Measurements from ENCODE around the gene ZNF784. TPM values are rescaled to one million over a fixed set of nuclear protein-coding genes. Genes with fewer than 3 reads are reported as not detected.

Gene ZNF784
- total and polyA plus RNA-seq, 2 of the 13 experiments (the other 11 are each of a cell fraction or from before 2014, with no cell fraction given) = 4.1 to 4.2 TPM

- TF ChIP-seq KAT7 (CRISPR knock-in tag; IDR thresholded peaks at IDR 0.05; ENCODE audit: borderline replicate concordance) = peak; percentile 60; the same call in 1 of the 2 replicates
- TF ChIP-seq ZNF331 (CRISPR knock-in tag; IDR thresholded peaks at IDR 0.05) = 0 out of 2 replicates have a peak, but pooled peaks have one; percentile 22
- no peak for TF ChIP-seq GPN1 (CRISPR knock-in tag; IDR thresholded peaks at IDR 0.05; ENCODE audit: borderline replicate concordance)
- TF ChIP-seq, protein P1, sequence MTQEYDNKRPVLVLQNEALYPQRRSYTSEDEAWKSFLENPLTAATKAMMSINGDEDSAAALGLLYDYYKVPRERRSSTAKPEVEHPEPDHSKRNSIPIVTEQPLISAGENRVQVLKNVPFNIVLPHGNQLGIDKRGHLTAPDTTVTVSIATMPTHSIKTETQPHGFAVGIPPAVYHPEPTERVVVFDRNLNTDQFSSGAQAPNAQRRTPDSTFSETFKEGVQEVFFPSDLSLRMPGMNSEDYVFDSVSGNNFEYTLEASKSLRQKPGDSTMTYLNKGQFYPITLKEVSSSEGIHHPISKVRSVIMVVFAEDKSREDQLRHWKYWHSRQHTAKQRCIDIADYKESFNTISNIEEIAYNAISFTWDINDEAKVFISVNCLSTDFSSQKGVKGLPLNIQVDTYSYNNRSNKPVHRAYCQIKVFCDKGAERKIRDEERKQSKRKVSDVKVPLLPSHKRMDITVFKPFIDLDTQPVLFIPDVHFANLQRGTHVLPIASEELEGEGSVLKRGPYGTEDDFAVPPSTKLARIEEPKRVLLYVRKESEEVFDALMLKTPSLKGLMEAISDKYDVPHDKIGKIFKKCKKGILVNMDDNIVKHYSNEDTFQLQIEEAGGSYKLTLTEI (CRISPR knock-in tag; conservative IDR thresholded peaks at IDR 0.05) = no peak
- TF ChIP-seq, protein P2, sequence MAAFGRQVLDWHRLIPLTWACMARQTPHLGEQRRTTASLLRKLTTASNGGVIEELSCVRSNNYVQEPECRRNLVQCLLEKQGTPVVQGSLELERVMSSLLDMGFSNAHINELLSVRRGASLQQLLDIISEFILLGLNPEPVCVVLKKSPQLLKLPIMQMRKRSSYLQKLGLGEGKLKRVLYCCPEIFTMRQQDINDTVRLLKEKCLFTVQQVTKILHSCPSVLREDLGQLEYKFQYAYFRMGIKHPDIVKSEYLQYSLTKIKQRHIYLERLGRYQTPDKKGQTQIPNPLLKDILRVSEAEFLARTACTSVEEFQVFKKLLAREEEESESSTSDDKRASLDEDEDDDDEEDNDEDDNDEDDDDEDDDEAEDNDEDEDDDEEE (CRISPR knock-in tag; IDR thresholded peaks at IDR 0.05) = 0 out of 2 replicates have a peak, but pooled peaks have one; percentile 22
- TF ChIP-seq RBAK (CRISPR knock-in tag; IDR thresholded peaks at IDR 0.05) = no peak
- no peak for TF ChIP-seq ARNT (IDR thresholded peaks at IDR 0.05)
- TF ChIP-seq XRCC5 (optimal IDR thresholded peaks at IDR 0.05; ENCODE audit: low read length) = peak; percentile 79
- TF ChIP-seq SMC3 (IDR thresholded peaks at IDR 0.05; ENCODE audit: low read length) = peak; percentile 75
- peak; percentile 99 for TF ChIP-seq ZNF740 (CRISPR knock-in tag; IDR thresholded peaks at IDR 0.05)
- TF ChIP-seq PHF8 (CRISPR knock-in tag; IDR thresholded peaks at IDR 0.05) = no peak
- TF ChIP-seq TCF7 (IDR thresholded peaks at IDR 0.05; ENCODE audit: low read depth) = no peak
- TF ChIP-seq FOXK1 (CRISPR knock-in tag; IDR thresholded peaks at IDR 0.05; ENCODE audit: borderline replicate concordance, low read depth) = 0 out of 2 replicates have a peak, but pooled peaks have one; percentile 2
- TF ChIP-seq, protein P3, sequence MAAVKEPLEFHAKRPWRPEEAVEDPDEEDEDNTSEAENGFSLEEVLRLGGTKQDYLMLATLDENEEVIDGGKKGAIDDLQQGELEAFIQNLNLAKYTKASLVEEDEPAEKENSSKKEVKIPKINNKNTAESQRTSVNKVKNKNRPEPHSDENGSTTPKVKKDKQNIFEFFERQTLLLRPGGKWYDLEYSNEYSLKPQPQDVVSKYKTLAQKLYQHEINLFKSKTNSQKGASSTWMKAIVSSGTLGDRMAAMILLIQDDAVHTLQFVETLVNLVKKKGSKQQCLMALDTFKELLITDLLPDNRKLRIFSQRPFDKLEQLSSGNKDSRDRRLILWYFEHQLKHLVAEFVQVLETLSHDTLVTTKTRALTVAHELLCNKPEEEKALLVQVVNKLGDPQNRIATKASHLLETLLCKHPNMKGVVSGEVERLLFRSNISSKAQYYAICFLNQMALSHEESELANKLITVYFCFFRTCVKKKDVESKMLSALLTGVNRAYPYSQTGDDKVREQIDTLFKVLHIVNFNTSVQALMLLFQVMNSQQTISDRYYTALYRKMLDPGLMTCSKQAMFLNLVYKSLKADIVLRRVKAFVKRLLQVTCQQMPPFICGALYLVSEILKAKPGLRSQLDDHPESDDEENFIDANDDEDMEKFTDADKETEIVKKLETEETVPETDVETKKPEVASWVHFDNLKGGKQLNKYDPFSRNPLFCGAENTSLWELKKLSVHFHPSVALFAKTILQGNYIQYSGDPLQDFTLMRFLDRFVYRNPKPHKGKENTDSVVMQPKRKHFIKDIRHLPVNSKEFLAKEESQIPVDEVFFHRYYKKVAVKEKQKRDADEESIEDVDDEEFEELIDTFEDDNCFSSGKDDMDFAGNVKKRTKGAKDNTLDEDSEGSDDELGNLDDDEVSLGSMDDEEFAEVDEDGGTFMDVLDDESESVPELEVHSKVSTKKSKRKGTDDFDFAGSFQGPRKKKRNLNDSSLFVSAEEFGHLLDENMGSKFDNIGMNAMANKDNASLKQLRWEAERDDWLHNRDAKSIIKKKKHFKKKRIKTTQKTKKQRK (IDR thresholded peaks at IDR 0.05; ENCODE audit: low read length) = no peak
- no peak for TF ChIP-seq ZNF619 (CRISPR knock-in tag; IDR thresholded peaks at IDR 0.05)
- TF ChIP-seq NFE2 (CRISPR knock-in tag; IDR thresholded peaks at IDR 0.05) = no peak
- TF ChIP-seq HMGXB4 (CRISPR knock-in tag; IDR thresholded peaks at IDR 0.05; ENCODE audit: borderline replicate concordance in 1 of 2, low read depth in 1 of 2) = peak; percentile 77 to 84
- TF ChIP-seq MIER3 (CRISPR knock-in tag; IDR thresholded peaks at IDR 0.05; ENCODE audit: borderline replicate concordance) = 0 out of 2 replicates have a peak, but pooled peaks have one; percentile 27
- TF ChIP-seq, protein P4, sequence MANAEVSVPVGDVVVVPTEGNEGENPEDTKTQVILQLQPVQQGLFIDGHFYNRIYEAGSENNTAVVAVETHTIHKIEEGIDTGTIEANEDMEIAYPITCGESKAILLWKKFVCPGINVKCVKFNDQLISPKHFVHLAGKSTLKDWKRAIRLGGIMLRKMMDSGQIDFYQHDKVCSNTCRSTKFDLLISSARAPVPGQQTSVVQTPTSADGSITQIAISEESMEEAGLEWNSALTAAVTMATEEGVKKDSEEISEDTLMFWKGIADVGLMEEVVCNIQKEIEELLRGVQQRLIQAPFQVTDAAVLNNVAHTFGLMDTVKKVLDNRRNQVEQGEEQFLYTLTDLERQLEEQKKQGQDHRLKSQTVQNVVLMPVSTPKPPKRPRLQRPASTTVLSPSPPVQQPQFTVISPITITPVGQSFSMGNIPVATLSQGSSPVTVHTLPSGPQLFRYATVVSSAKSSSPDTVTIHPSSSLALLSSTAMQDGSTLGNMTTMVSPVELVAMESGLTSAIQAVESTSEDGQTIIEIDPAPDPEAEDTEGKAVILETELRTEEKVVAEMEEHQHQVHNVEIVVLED (CRISPR knock-in tag; IDR thresholded peaks at IDR 0.05; ENCODE audit: borderline replicate concordance) = no peak
These were observed 18.5 kb downstream of the ZNF784 start, which contains the start of gene ZNF865 (continued) for GRCh38 chr19:55605637-55606470.

Data from HepG2 (cell line).